Transverse colon (tissue), 4 donors: ENCODE measurements around the gene HBG1. TPM values are rescaled to one million over a fixed set of nuclear protein-coding genes. Genes with fewer than 3 reads are reported as not detected.

ENCODE experiments used
- DNase-seq: peaks from one replicate; pipeline ENCODE4 v3.0.0-alpha.2; 2019
- H3K27ac ChIP-seq, 4 donors: fragments of 200-600 bp; sonication (generic); 2 replicates each; pipeline ENCODE4 v1.5.1; 2016 to 2018; ENCODE audit warnings: inconsistent platforms in 4 of 4
- H3K27me3 ChIP-seq: fragments of 200-600 bp; sonication (generic); 2 replicates; pipeline ENCODE4 v1.5.1; 2017; ENCODE audit warnings: inconsistent platforms
- H3K36me3 ChIP-seq, 4 donors: fragments of 200-600 bp; sonication (generic); 2 replicates each; pipeline ENCODE4 v1.5.1; 2017 to 2019; ENCODE audit warnings: inconsistent platforms in 4 of 4
- H3K4me1 ChIP-seq, 4 donors: fragments of 200-600 bp; sonication (generic); 2 replicates each; pipeline ENCODE4 v1.5.1; 2017 to 2020; ENCODE audit warnings: inconsistent platforms in 4 of 4
- H3K4me3 ChIP-seq, 4 donors: fragments of 200-600 bp; sonication (generic); 1 replicate in 1 of 4; 2 replicates in 3 of 4; pipeline versions ENCODE4 v1.5.1 to v1.6.1; 2017 to 2019; ENCODE audit warnings: inconsistent platforms in 4 of 4
- H3K9me3 ChIP-seq, 2 donors: fragments of 200-600 bp; sonication (generic); 2 replicates each; pipeline ENCODE4 v1.5.1; 2017 to 2019; ENCODE audit warnings: inconsistent platforms in 2 of 2
- EP300 ChIP-seq: sonication (generic); formaldehyde crosslinking; IDR thresholded peaks from one replicate; pipeline ENCODE4 v1.6.1; 2017; ENCODE audit warnings: antibody characterized with exemption, low read depth
- POLR2A ChIP-seq: fragments of 450-650 bp; IDR thresholded peaks from one replicate; pipeline ENCODE4 v1.6.1; 2016; ENCODE audit warnings: antibody characterized with exemption, mild to moderate bottlenecking, moderate library complexity
- POLR2AphosphoS5 ChIP-seq, 3 donors: sonication (generic); formaldehyde crosslinking; IDR thresholded peaks; one replicate each; pipeline ENCODE4 v1.6.1; 2016; ENCODE audit warnings: antibody characterized with exemption in 3 of 3
- WGBS, 2 donors: methylation state at CpG; one replicate each; pipeline ENCODE4 v1.1.5; 2018; ENCODE audit warnings: low coverage in 1 of 2; 5-methylcytosine and 5-hydroxymethylcytosine counted together
- in situ Hi-C, 4 donors: fragments of 200-750 bp; cut with MboI; loops; one replicate each; pipeline versions ENCODE4 v1.15.0 to v1.15.1; 2017; ENCODE audit warnings: low sequenced_read_pairs in 3 of 4, low pct_ligation_motif_present in 1 of 4, low pct_unique_long_range_greater_than_20kb in 1 of 4
- intact Hi-C: fragments of 100-400 bp; cut with DNase I; formaldehyde crosslinking; loops from one replicate; pipeline ENCODE4 v1.15.1; 2023; ENCODE audit warnings: low total_unique reads
- total RNA-seq, 4 donors: library from RNA; depleted of rRNA; stranded (reverse); fragments of >200 nt; gene quantifications; one replicate each; pipeline ENCODE4 v1.1.0, GENCODE V29; 2016
- TF ChIP-seq, protein P1 (sequence below), 5 experiments: fragments of 200-600 bp in 3 of 5; fragments of 450-650 bp in 2 of 5; sonication (generic) in 3 of 5; IDR thresholded peaks; 1 replicate in 2 of 5; 2 replicates in 3 of 5; pipeline ENCODE4 v1.5.1; 2016 to 2017; ENCODE audit warnings: antibody characterized with exemption in 5 of 5, inconsistent platforms in 3 of 5, mild to moderate bottlenecking in 2 of 5, moderate library complexity in 1 of 5

HBG1 gene
- total RNA-seq, 4 donors from 2014 or later: not detected

- Histone ChIP-seq H3K9me3 (no peaks in the 10 kb centered on the region), H3K27me3 (no peaks in the 10 kb centered on the region), H3K4me1 (no peaks in the 10 kb centered on the region), H3K36me3 (no peaks in the 10 kb centered on the region), H3K4me3 (no peak overlapping the region), H3K27ac (no peak overlapping the region)
- in situ Hi-C loops: no loop called here
- WGBS, 2 donors: 59 to 86% methylated on average over 4 to 7 of the region's 7 CpGs
- TF ChIP-seq, protein P1, sequence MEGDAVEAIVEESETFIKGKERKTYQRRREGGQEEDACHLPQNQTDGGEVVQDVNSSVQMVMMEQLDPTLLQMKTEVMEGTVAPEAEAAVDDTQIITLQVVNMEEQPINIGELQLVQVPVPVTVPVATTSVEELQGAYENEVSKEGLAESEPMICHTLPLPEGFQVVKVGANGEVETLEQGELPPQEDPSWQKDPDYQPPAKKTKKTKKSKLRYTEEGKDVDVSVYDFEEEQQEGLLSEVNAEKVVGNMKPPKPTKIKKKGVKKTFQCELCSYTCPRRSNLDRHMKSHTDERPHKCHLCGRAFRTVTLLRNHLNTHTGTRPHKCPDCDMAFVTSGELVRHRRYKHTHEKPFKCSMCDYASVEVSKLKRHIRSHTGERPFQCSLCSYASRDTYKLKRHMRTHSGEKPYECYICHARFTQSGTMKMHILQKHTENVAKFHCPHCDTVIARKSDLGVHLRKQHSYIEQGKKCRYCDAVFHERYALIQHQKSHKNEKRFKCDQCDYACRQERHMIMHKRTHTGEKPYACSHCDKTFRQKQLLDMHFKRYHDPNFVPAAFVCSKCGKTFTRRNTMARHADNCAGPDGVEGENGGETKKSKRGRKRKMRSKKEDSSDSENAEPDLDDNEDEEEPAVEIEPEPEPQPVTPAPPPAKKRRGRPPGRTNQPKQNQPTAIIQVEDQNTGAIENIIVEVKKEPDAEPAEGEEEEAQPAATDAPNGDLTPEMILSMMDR (IDR thresholded peaks at IDR 0.05): no peak
- TF ChIP-seq POLR2A: no peak
- no peak for TF ChIP-seq EP300
- no peak for TF ChIP-seq POLR2AphosphoS5 (IDR thresholded peaks at IDR 0.05)
- DNase-seq: no peak
- intact Hi-C loops: no loop called here
Measured at GRCh38 chr11:5210376-5210885, 39.2 kb downstream of the HBG1 start.

DNA sequence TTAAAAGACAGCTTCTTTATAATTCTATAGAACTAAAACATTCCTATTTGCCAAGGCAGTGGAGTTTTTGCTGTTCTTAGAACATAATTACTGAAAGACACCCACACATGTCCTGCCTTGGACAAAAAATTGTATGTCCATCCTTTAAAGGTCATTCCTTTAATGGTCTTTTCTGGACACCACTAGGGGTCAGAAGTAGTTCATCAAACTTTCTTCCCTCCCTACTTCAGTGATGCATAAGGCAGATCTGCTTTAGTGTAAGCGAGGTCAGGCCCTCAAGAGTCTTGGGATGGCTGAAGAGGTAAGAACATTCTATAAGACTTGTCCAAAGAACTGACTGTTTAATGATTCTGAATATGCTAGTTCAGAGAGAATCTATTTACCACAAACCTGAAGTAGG is 44.9 kb downstream of the HBG1 start:
- Histone ChIP-seq H3K4me1 (no peaks in the 10 kb centered on the region), H3K27me3 (no peaks in the 10 kb centered on the region), H3K36me3 (no peaks in the 10 kb centered on the region), H3K27ac (no peak overlapping the region), H3K4me3 (no peak overlapping the region), H3K9me3 (no peaks in the 10 kb centered on the region)
- intact Hi-C loops (no loop called here), in situ Hi-C loops (no loop called here)
- TF ChIP-seq POLR2AphosphoS5 (IDR thresholded peaks at IDR 0.05) (no peak), POLR2A (no peak), EP300 (no peak)
- TF ChIP-seq, protein P1 (IDR thresholded peaks at IDR 0.05): peak in 1 of 5 experiments; percentile 14
- no peak for DNase-seq
- 26 to 38% methylated on average over 1 of the region's 1 CpG for WGBS, 2 donors

GRCh38 chr11:5203366-5203765 is 46.3 kb downstream of the HBG1 start:
- TF ChIP-seq POLR2A: no peak
- Histone ChIP-seq H3K9me3 (no peaks in the 10 kb centered on the region), H3K27ac (no peak overlapping the region), H3K4me1 (no peaks in the 10 kb centered on the region), H3K4me3 (no peak overlapping the region), H3K27me3 (no peaks in the 10 kb centered on the region), H3K36me3 (no peaks in the 10 kb centered on the region)
- 64 to 80% methylated on average over 1 to 2 of the region's 2 CpGs for WGBS, 2 donors
- DNase-seq: no peak
- intact Hi-C loops (no loop called here), in situ Hi-C loops (no loop called here)

GRCh38 chr11:5200582-5200981 is 49.1 kb downstream of the HBG1 start, which contains the start of gene OR51V1:
TSS of gene OR51V1 (minus strand) at chr11:5200682. CDS start at chr11:5200682, 0 bp downstream.
- intact Hi-C loops (no loop called here), in situ Hi-C loops (no loop called here)
- Histone ChIP-seq H3K27ac (no peak within 1 kb of the TSS), H3K36me3 (no peaks in the 10 kb centered on the region), H3K9me3 (no peaks in the 10 kb centered on the region), H3K4me1 (no peaks in the 10 kb centered on the region), H3K4me3 (no peak within 1 kb of the TSS), H3K27me3 (no peaks in the 10 kb centered on the region)
- no peak for DNase-seq
- TF ChIP-seq POLR2AphosphoS5 (IDR thresholded peaks at IDR 0.05): no peak
- TF ChIP-seq EP300: no peak
- TF ChIP-seq POLR2A: no peak
- TF ChIP-seq, protein P1 (IDR thresholded peaks at IDR 0.05): no peak
- WGBS, 2 donors: 19 to 29% methylated on average over 1 of the region's 1 CpG

DNA sequence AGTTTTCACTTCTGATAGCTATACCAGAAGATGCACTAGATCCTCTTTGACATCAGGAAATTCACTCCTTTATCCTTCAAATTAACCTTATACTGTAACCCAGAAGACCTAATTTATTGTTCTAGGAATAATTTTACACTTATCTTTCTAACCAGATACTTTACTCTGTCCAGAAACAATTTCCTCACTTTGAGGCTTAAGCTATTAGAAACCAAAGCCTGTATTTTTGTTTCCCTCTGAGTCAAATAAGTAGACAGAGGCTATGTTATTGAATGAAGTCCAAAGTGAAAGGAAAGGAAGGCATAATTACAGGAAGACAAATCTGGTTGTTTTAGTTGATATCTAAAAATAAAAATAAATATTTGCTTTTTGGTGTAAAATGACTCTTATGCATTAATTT is 51.4 kb downstream of the HBG1 start:
- Histone ChIP-seq H3K9me3 (no peaks in the 10 kb centered on the region), H3K4me1 (no peaks in the 10 kb centered on the region), H3K36me3 (no peaks in the 10 kb centered on the region), H3K4me3 (no peak overlapping the region), H3K27ac (no peak overlapping the region), H3K27me3 (no peaks in the 10 kb centered on the region)
- no peak for DNase-seq
- TF ChIP-seq, protein P1 (IDR thresholded peaks at IDR 0.05): no peak
- TF ChIP-seq POLR2A (no peak), POLR2AphosphoS5 (IDR thresholded peaks at IDR 0.05) (no peak), EP300 (no peak)
- in situ Hi-C loops (no loop called here), intact Hi-C loops (no loop called here)
